IMR-90 (cell line): ENCODE data around the gene CHMP4A. TPM values are rescaled to one million over a fixed set of nuclear protein-coding genes. Genes with fewer than 3 reads are reported as not detected.

ENCODE experiments used
- ATAC-seq: fragments of 200-7000 bp; cut with Tn5 transposase; 2 replicates; pipeline ENCODE4 v1.9.1; 2020; ENCODE audit warnings: low read depth, mild to moderate bottlenecking, moderate library complexity
- BruUV-seq: library from RNA; stranded (reverse); fragments of 400-500 nt; replicated peaks from 2 replicates; lab custom pipeline; 2021; lab: Mats Ljungman, UMichigan
- CTCF ChIA-PET: fragments of 300-600 bp; formaldehyde crosslinking; extraction: SDS; loops from one replicate; lab custom pipeline; 2021; ENCODE audit warnings: antibody characterized with exemption; lab: Yijun Ruan, JAX
- POLR2A ChIA-PET: fragments of 300-600 bp; sonication (Branson Sonifier 250); formaldehyde crosslinking; loops from one replicate; lab custom pipeline; 2022; ENCODE audit warnings: antibody characterized with exemption; ENCODE audit not compliant: unreplicated experiment; lab: Charles Lee
- DNase-seq: peaks from one replicate; pipeline ENCODE4 v3.0.0; 2013
- H2AFZ ChIP-seq: replicated peaks from 2 replicates; pipeline ENCODE3; 2013; ENCODE audit warnings: low read length, mild to moderate bottlenecking; ENCODE audit not compliant: poor library complexity
- H2AK5ac ChIP-seq: 2 replicates; pipeline ENCODE4 v1.6.1; 2013; ENCODE audit warnings: low read depth, low read length, inconsistent platforms
- H2AK9ac ChIP-seq: replicated peaks from 2 replicates; pipeline ENCODE3; 2013; ENCODE audit warnings: mild to moderate bottlenecking, low read depth, low read length, moderate library complexity; ENCODE audit not compliant: poor library complexity
- H2BK120ac ChIP-seq: 2 replicates; pipeline ENCODE4 v1.6.1; 2013; ENCODE audit warnings: low read depth, low read length, inconsistent platforms
- H2BK15ac ChIP-seq: 3 replicates; pipeline ENCODE4 v1.6.1; 2013; ENCODE audit warnings: low read depth, low read length, inconsistent platforms
- H2BK20ac ChIP-seq: 2 replicates; pipeline ENCODE4 v1.6.1; 2013; ENCODE audit warnings: low read depth, mild to moderate bottlenecking, inconsistent platforms, low read length, moderate library complexity
- H2BK5ac ChIP-seq: 2 replicates; pipeline ENCODE4 v1.6.1; 2013; ENCODE audit warnings: mild to moderate bottlenecking, low read depth, low read length, inconsistent platforms; ENCODE audit not compliant: poor library complexity, severe bottlenecking
- H3K14ac ChIP-seq: replicated peaks from 2 replicates; pipeline ENCODE4 v1.6.1; 2013; ENCODE audit warnings: low read depth, low read length, inconsistent platforms
- H3K18ac ChIP-seq: 2 replicates; pipeline ENCODE4 v1.6.1; 2013; ENCODE audit warnings: low read depth, low read length, control low read depth
- H3K23ac ChIP-seq: 2 replicates; pipeline ENCODE4 v1.6.1; 2013; ENCODE audit warnings: low read depth, low read length, inconsistent platforms
- H3K27ac ChIP-seq: 2 replicates; pipeline ENCODE4 v1.5.1; 2013; ENCODE audit warnings: mild to moderate bottlenecking, control low read depth, low read length; ENCODE audit not compliant: insufficient read depth
- H3K27me3 ChIP-seq: 2 replicates; pipeline ENCODE4 v1.6.1; 2013; ENCODE audit warnings: low read length; ENCODE audit not compliant: control insufficient read depth, insufficient read depth
- H3K36me3 ChIP-seq: 2 replicates; pipeline ENCODE4 v1.6.1; 2013; ENCODE audit warnings: low read length, mixed read lengths; ENCODE audit not compliant: control insufficient read depth, insufficient read depth
- H3K4ac ChIP-seq: 2 replicates; pipeline ENCODE4 v1.6.1; 2013; ENCODE audit warnings: low read depth, low read length, inconsistent platforms
- H3K4me1 ChIP-seq: 2 replicates; pipeline ENCODE4 v1.6.1; 2013; ENCODE audit warnings: low read length, mixed read lengths; ENCODE audit not compliant: control insufficient read depth, insufficient read depth
- H3K4me2 ChIP-seq: 2 replicates; pipeline ENCODE4 v1.6.1; 2013; ENCODE audit warnings: low read depth, mild to moderate bottlenecking, control low read depth, low read length, moderate library complexity
- H3K4me3 ChIP-seq: 2 replicates; pipeline ENCODE4 v1.5.1; 2013; ENCODE audit warnings: low read depth, mild to moderate bottlenecking, control low read depth, low read length, moderate library complexity; ENCODE audit not compliant: insufficient read depth
- H3K56ac ChIP-seq: 2 replicates; pipeline ENCODE4 v1.6.1; 2013; ENCODE audit warnings: low read length, inconsistent platforms; ENCODE audit not compliant: insufficient read depth; ENCODE audit errors: extremely low read depth
- H3K79me1 ChIP-seq, 2 experiments: 2 replicates each; pipeline ENCODE4 v1.6.1; 2013; ENCODE audit warnings: low read length in 2 of 2, inconsistent platforms in 1 of 2, low read depth in 1 of 2
- H3K9ac ChIP-seq: 2 replicates; pipeline ENCODE4 v1.6.1; 2013; ENCODE audit warnings: low read depth, low read length, control low read depth
- H3K9me1 ChIP-seq: 2 replicates; pipeline ENCODE4 v1.6.1; 2013; ENCODE audit warnings: low read length, inconsistent platforms; ENCODE audit not compliant: insufficient read depth
- H3K9me3 ChIP-seq: 2 replicates; pipeline ENCODE4 v1.6.1; 2013; ENCODE audit warnings: low read length; ENCODE audit not compliant: control insufficient read depth, insufficient read depth
- H4K20me1 ChIP-seq: 2 replicates; pipeline ENCODE4 v1.6.1; 2013; ENCODE audit warnings: low read length, inconsistent platforms; ENCODE audit not compliant: insufficient read depth
- H4K5ac ChIP-seq: 2 replicates; pipeline ENCODE4 v1.6.1; 2013; ENCODE audit warnings: mild to moderate bottlenecking, low read depth, low read length, control low read depth
- H4K8ac ChIP-seq, 2 experiments: 2 replicates each; pipeline ENCODE4 v1.6.1; 2013; ENCODE audit warnings: low read depth in 2 of 2, low read length in 2 of 2, control low read depth in 1 of 2, inconsistent platforms in 1 of 2
- H4K91ac ChIP-seq: 2 replicates; pipeline ENCODE4 v1.6.1; 2013; ENCODE audit warnings: low read depth, low read length, inconsistent platforms; ENCODE audit not compliant: insufficient read depth
- CEBPB ChIP-seq: IDR thresholded peaks from 2 replicates; pipeline ENCODE4 v1.6.1; 2012; ENCODE audit warnings: low read depth, low read length, improper control_type of control experiment
- FOS ChIP-seq: fragments of 150-350 bp; IDR thresholded peaks from 2 replicates; pipeline ENCODE4 v1.6.1; 2016; ENCODE audit warnings: low read depth, low read length
- MAFK ChIP-seq: IDR thresholded peaks from 2 replicates; pipeline ENCODE4 v1.6.1; 2012; ENCODE audit warnings: low read depth, low read length, improper control_type of control experiment
- MAZ ChIP-seq: IDR thresholded peaks from 2 replicates; pipeline ENCODE4 v1.6.1; 2012; ENCODE audit warnings: low read depth, mild to moderate bottlenecking, low read length, improper control_type of control experiment, moderate library complexity, borderline replicate concordance
- MXI1 ChIP-seq: IDR thresholded peaks from 2 replicates; pipeline ENCODE4 v1.6.1; 2012; ENCODE audit warnings: low read depth, mild to moderate bottlenecking, low read length, moderate library complexity, borderline replicate concordance
- NFE2L2 ChIP-seq: fragments of 150-350 bp; IDR thresholded peaks from 2 replicates; pipeline ENCODE4 v1.6.1; 2016; ENCODE audit warnings: low read depth, mild to moderate bottlenecking, low read length
- POLR2A ChIP-seq: IDR thresholded peaks from 2 replicates; pipeline ENCODE4 v1.6.1; 2012; ENCODE audit warnings: mild to moderate bottlenecking, low read depth, low read length
- RAD21 ChIP-seq: IDR thresholded peaks from 2 replicates; pipeline ENCODE4 v1.6.1; 2012; ENCODE audit warnings: low read length, improper control_type of control experiment
- RCOR1 ChIP-seq: IDR thresholded peaks from 2 replicates; pipeline ENCODE4 v1.6.1; 2012; ENCODE audit warnings: mild to moderate bottlenecking, low read length, improper control_type of control experiment; ENCODE audit not compliant: insufficient replicate concordance
- RFX5 ChIP-seq: IDR thresholded peaks from 2 replicates; pipeline ENCODE4 v1.8.0; 2012; ENCODE audit warnings: low read depth, mild to moderate bottlenecking, low read length, moderate library complexity
- SMC3 ChIP-seq: fragments of 150-350 bp; IDR thresholded peaks from 2 replicates; pipeline ENCODE4 v1.6.1; 2016; ENCODE audit warnings: low read depth, mild to moderate bottlenecking, antibody characterized with exemption, low read length, moderate library complexity
- WGBS, 2 experiments: methylation state at CpG; one replicate each; pipeline versions ENCODE4 v1.1.5 to v1.1.7; 2013; ENCODE audit warnings: missing lambda C conversion rate in 2 of 2; ENCODE audit not compliant: insufficient read length in 1 of 2; ENCODE audit errors: extremely low coverage in 2 of 2; 5-methylcytosine and 5-hydroxymethylcytosine counted together
- dilution Hi-C: fragments of 300-500 bp; cut with HindIII; formaldehyde crosslinking; loops from one replicate; pipeline ENCODE4 v1.14.3; 2018; ENCODE audit warnings: low sequenced_read_pairs; ENCODE audit not compliant: unreplicated experiment
- in situ Hi-C: fragments of 300-500 bp; cut with MboI; formaldehyde crosslinking; loops from 3 replicates; pipeline ENCODE4 v1.14.3; 2019; ENCODE audit warnings: low sequenced_read_pairs, inconsistent platforms, mixed read lengths
- intact Hi-C: fragments of 100-400 bp; cut with micrococcal nuclease; formaldehyde crosslinking; loops from 2 replicates; pipeline ENCODE4 v1.10.0; 2022
- polyA plus RNA-seq, 3 experiments: library from polyadenylated mRNA; depleted of rRNA; stranded (reverse); fragments of >200 nt; gene quantifications; 2 replicates each; pipeline ENCODE4 v1.2.3, GENCODE V29; 2012; ENCODE audit warnings: low replicate concordance in 1 of 3
- total RNA-seq: library from RNA; depleted of rRNA; stranded (reverse); fragments of >200 nt; gene quantifications from 2 replicates; pipeline ENCODE4 v1.2.3, GENCODE V29; 2012
- TF ChIP-seq, protein P1 (sequence below): fragments of 150-350 bp; IDR thresholded peaks from 2 replicates; pipeline ENCODE4 v1.6.1; 2016; ENCODE audit warnings: low read depth, mild to moderate bottlenecking, low read length, moderate library complexity, borderline replicate concordance
- TF ChIP-seq, protein P2 (sequence below): conservative IDR thresholded peaks from 2 replicates; pipeline ENCODE4 v1.5.1; 2012; ENCODE audit warnings: mild to moderate bottlenecking, low read depth, low read length, improper control_type of control experiment
- TF ChIP-seq, protein P3 (sequence below): fragments of 150-350 bp; IDR thresholded peaks from 2 replicates; pipeline ENCODE4 v1.6.1; 2017; ENCODE audit warnings: mild to moderate bottlenecking, antibody characterized with exemption, low read length, low read depth

CHMP4A gene
- total and polyA plus RNA-seq, 2 of the 4 experiments (the other 2 are of a cell fraction), result 22.0 to 63.8 TPM

DNA sequence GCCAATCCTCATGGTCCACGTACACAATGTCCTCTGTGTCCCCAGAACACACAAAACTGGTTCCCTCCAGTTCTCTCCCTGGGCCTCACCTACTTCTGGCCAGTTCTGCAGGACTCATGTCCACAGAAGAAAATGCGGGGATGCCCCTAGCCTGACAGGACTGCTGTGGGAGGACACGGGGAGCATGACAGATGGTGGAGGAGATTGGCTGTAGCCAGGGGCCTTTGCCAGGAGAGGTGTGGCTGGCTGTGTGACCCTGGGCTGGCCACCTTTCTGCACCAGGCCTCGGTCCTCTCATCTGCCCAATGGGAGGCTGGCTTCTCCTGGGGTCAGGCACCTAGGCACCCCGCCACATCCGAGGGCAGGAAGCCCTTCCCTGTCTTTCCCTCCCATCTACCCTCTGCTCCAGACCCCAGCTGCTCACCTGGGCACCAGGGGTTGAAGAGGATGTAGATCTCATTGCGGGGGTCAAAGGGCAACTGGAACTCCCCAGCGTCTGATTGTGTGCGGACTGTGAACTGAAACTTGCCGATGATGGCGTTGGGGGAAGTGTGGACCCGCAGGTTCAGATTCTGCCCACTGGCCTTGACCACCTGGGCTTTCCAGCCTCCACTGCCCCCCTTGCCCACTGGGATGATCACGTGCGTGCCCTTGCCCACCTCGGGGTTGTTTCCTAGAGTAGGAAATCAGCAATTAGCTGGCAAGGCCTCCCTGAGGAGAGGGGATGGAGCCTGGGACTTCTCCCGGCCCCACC is 46.9 kb upstream of the CHMP4A start:
- peak overlapping the region in 1 of 2 experiments; percentile 65; a peak in 1 of 4 replicates for H4K8ac ChIP-seq
- CTCF ChIA-PET, result no interaction called here
- H2BK20ac ChIP-seq, result no peak overlapping the region
- H3K9ac ChIP-seq, result no peak overlapping the region
- H3K79me1 ChIP-seq, result peaks cover 0 to 2% of the 10 kb centered on the region in 2 experiments; a peak in 1 of 4 replicates
- no peak overlapping the region for H2AFZ ChIP-seq
- no peak overlapping the region for H3K18ac ChIP-seq
- no peaks in the 10 kb centered on the region for H4K20me1 ChIP-seq
- no peak overlapping the region for H2BK5ac ChIP-seq
- H4K91ac ChIP-seq, result no peak overlapping the region
- no peaks in the 10 kb centered on the region for H3K27me3 ChIP-seq
- DNase-seq, result no peak
- H3K9me1 ChIP-seq, result peaks cover 16% of the 10 kb centered on the region; the same call in 1 of the 2 replicates
- H3K14ac ChIP-seq, result no peak overlapping the region
- H2AK5ac ChIP-seq, result no peak overlapping the region
- in situ Hi-C loops (no loop called here), dilution Hi-C loops (no loop called here), intact Hi-C loops (no loop called here)
- H3K4ac ChIP-seq, result no peak overlapping the region; the same call in 1 of the 2 replicates
- ATAC-seq, result no peak
- no peak overlapping the region for H3K27ac ChIP-seq
- H3K4me1 ChIP-seq, result peaks cover 8% of the 10 kb centered on the region
- no peak overlapping the region for H3K4me2 ChIP-seq
- TF ChIP-seq MAFK, result no peak
- TF ChIP-seq MAZ, result no peak
- TF ChIP-seq, protein P1, sequence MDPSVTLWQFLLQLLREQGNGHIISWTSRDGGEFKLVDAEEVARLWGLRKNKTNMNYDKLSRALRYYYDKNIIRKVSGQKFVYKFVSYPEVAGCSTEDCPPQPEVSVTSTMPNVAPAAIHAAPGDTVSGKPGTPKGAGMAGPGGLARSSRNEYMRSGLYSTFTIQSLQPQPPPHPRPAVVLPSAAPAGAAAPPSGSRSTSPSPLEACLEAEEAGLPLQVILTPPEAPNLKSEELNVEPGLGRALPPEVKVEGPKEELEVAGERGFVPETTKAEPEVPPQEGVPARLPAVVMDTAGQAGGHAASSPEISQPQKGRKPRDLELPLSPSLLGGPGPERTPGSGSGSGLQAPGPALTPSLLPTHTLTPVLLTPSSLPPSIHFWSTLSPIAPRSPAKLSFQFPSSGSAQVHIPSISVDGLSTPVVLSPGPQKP, result no peak
- TF ChIP-seq SMC3, result no peak
- no peak for TF ChIP-seq MXI1
- TF ChIP-seq CEBPB, result no peak
- no peak for TF ChIP-seq RFX5
- TF ChIP-seq, protein P2, sequence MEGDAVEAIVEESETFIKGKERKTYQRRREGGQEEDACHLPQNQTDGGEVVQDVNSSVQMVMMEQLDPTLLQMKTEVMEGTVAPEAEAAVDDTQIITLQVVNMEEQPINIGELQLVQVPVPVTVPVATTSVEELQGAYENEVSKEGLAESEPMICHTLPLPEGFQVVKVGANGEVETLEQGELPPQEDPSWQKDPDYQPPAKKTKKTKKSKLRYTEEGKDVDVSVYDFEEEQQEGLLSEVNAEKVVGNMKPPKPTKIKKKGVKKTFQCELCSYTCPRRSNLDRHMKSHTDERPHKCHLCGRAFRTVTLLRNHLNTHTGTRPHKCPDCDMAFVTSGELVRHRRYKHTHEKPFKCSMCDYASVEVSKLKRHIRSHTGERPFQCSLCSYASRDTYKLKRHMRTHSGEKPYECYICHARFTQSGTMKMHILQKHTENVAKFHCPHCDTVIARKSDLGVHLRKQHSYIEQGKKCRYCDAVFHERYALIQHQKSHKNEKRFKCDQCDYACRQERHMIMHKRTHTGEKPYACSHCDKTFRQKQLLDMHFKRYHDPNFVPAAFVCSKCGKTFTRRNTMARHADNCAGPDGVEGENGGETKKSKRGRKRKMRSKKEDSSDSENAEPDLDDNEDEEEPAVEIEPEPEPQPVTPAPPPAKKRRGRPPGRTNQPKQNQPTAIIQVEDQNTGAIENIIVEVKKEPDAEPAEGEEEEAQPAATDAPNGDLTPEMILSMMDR, result no peak
- no peak for TF ChIP-seq RCOR1
- no peak for TF ChIP-seq NFE2L2
- TF ChIP-seq RAD21, result no peak
- no peak for TF ChIP-seq POLR2A
- TF ChIP-seq, protein P3, sequence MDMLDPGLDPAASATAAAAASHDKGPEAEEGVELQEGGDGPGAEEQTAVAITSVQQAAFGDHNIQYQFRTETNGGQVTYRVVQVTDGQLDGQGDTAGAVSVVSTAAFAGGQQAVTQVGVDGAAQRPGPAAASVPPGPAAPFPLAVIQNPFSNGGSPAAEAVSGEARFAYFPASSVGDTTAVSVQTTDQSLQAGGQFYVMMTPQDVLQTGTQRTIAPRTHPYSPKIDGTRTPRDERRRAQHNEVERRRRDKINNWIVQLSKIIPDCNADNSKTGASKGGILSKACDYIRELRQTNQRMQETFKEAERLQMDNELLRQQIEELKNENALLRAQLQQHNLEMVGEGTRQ, result no peak
- TF ChIP-seq FOS, result no peak
- POLR2A ChIA-PET, result no interaction called here
- no peak overlapping the region for H3K23ac ChIP-seq
- 70% methylated on average over 4 of the region's 16 CpGs; no CpG with 5 or more reads in 1 of the 2 experiments for WGBS, 2 experiments
- H2BK120ac ChIP-seq, result 0 out of 2 replicates have a peak overlapping the region, but pooled peaks have one; percentile 48
- no peak overlapping the region for H2BK15ac ChIP-seq
- H2AK9ac ChIP-seq, result peak overlapping the region; percentile 42
- no peak overlapping the region for H3K56ac ChIP-seq
- H3K4me3 ChIP-seq, result no peak overlapping the region
- BruUV-seq, result no TSS peak
- no peaks in the 10 kb centered on the region for H3K9me3 ChIP-seq
- H4K5ac ChIP-seq, result no peak overlapping the region
- no peaks in the 10 kb centered on the region for H3K36me3 ChIP-seq
